ENCODE data around the gene TNFAIP8L1.

Gene TNFAIP8L1

DNA sequence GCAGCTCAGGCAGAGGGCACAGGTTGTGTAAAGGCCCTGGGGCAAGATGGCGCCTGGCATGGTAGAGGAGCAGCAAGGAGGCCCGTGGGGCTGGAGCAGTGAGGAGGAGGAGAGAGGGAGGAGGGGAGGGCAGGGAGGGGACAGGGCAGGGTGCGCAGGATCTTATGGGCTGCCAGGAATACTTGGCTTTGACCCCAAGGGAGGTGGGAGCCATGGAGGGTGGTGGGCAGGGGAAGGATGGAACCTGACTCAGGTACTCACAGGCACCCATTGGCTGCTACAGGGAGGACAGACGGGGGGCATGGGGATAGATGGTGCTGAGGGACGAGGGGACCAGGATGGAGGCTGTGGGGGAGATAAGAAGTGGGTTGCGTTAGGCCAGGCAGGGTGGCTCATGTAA is 3.3 kb downstream of the TNFAIP8L1 start:
- TF ChIP-seq, protein P1, sequence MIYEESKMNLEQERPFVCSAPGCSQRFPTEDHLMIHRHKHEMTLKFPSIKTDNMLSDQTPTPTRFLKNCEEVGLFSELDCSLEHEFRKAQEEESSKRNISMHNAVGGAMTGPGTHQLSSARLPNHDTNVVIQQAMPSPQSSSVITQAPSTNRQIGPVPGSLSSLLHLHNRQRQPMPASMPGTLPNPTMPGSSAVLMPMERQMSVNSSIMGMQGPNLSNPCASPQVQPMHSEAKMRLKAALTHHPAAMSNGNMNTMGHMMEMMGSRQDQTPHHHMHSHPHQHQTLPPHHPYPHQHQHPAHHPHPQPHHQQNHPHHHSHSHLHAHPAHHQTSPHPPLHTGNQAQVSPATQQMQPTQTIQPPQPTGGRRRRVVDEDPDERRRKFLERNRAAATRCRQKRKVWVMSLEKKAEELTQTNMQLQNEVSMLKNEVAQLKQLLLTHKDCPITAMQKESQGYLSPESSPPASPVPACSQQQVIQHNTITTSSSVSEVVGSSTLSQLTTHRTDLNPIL (CRISPR knock-in tag; IDR thresholded peaks at IDR 0.05; ENCODE audit: low read depth), result no peak
- TF ChIP-seq, protein P2, sequence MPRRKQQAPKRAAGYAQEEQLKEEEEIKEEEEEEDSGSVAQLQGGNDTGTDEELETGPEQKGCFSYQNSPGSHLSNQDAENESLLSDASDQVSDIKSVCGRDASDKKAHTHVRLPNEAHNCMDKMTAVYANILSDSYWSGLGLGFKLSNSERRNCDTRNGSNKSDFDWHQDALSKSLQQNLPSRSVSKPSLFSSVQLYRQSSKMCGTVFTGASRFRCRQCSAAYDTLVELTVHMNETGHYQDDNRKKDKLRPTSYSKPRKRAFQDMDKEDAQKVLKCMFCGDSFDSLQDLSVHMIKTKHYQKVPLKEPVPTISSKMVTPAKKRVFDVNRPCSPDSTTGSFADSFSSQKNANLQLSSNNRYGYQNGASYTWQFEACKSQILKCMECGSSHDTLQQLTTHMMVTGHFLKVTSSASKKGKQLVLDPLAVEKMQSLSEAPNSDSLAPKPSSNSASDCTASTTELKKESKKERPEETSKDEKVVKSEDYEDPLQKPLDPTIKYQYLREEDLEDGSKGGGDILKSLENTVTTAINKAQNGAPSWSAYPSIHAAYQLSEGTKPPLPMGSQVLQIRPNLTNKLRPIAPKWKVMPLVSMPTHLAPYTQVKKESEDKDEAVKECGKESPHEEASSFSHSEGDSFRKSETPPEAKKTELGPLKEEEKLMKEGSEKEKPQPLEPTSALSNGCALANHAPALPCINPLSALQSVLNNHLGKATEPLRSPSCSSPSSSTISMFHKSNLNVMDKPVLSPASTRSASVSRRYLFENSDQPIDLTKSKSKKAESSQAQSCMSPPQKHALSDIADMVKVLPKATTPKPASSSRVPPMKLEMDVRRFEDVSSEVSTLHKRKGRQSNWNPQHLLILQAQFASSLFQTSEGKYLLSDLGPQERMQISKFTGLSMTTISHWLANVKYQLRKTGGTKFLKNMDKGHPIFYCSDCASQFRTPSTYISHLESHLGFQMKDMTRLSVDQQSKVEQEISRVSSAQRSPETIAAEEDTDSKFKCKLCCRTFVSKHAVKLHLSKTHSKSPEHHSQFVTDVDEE (CRISPR knock-in tag; IDR thresholded peaks at IDR 0.05), result no peak
- TF ChIP-seq ZNF70 (CRISPR knock-in tag; IDR thresholded peaks at IDR 0.05) (no peak), ZNF8 (CRISPR knock-in tag; IDR thresholded peaks at IDR 0.05) (no peak), OSR1 (CRISPR knock-in tag; IDR thresholded peaks at IDR 0.05) (no peak), ARNTL (CRISPR knock-in tag; IDR thresholded peaks at IDR 0.05; ENCODE audit: borderline replicate concordance, low read depth) (no peak), BACH2 (CRISPR knock-in tag; IDR thresholded peaks at IDR 0.05; ENCODE audit: borderline replicate concordance) (no peak), ZC3H10 (CRISPR knock-in tag; IDR thresholded peaks at IDR 0.05) (no peak), TCF4 (CRISPR knock-in tag; IDR thresholded peaks at IDR 0.05; ENCODE audit: borderline replicate concordance) (no peak)
- TF ChIP-seq, protein P3, sequence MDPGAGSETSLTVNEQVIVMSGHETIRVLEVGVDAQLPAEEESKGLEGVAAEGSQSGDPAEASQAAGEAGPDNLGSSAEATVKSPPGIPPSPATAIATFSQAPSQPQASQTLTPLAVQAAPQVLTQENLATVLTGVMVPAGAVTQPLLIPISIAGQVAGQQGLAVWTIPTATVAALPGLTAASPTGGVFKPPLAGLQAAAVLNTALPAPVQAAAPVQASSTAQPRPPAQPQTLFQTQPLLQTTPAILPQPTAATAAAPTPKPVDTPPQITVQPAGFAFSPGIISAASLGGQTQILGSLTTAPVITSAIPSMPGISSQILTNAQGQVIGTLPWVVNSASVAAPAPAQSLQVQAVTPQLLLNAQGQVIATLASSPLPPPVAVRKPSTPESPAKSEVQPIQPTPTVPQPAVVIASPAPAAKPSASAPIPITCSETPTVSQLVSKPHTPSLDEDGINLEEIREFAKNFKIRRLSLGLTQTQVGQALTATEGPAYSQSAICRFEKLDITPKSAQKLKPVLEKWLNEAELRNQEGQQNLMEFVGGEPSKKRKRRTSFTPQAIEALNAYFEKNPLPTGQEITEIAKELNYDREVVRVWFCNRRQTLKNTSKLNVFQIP (CRISPR knock-in tag; IDR thresholded peaks at IDR 0.05; ENCODE audit: borderline replicate concordance, low read depth), result no peak
- TF ChIP-seq, protein P4, sequence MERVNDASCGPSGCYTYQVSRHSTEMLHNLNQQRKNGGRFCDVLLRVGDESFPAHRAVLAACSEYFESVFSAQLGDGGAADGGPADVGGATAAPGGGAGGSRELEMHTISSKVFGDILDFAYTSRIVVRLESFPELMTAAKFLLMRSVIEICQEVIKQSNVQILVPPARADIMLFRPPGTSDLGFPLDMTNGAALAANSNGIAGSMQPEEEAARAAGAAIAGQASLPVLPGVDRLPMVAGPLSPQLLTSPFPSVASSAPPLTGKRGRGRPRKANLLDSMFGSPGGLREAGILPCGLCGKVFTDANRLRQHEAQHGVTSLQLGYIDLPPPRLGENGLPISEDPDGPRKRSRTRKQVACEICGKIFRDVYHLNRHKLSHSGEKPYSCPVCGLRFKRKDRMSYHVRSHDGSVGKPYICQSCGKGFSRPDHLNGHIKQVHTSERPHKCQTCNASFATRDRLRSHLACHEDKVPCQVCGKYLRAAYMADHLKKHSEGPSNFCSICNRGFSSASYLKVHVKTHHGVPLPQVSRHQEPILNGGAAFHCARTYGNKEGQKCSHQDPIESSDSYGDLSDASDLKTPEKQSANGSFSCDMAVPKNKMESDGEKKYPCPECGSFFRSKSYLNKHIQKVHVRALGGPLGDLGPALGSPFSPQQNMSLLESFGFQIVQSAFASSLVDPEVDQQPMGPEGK (CRISPR knock-in tag; IDR thresholded peaks at IDR 0.05; ENCODE audit: borderline replicate concordance), result no peak

DNA sequence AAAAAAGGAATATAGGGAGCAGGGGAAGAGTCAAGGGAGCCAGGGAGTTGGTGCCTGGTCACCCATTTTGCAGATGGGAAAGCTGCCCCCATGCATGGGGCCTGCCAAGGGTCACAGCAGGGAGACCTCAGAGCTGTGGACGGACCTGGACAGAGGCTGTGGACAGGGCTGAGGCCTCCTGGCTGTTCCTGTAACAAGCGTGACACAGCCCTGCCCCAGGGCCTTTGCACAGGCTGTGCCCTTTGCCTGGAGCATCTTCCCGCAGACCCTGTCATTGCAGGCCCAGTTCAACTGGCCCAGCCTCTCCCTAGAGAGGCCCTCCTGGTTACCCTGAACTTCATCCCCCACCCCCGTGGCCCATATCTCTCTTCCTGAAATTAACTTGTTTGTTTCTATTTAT is 6.4 kb downstream of the TNFAIP8L1 start:
- no peak for ATAC-seq
- TF ChIP-seq ZFP30 (CRISPR knock-in tag; IDR thresholded peaks at IDR 0.05) (no peak), ESRRG (CRISPR knock-in tag; IDR thresholded peaks at IDR 0.05) (no peak), RARB (CRISPR knock-in tag; IDR thresholded peaks at IDR 0.05) (no peak), ZNF8 (CRISPR knock-in tag; IDR thresholded peaks at IDR 0.05) (no peak), ZNF70 (CRISPR knock-in tag; IDR thresholded peaks at IDR 0.05) (no peak), GLIS3 (CRISPR knock-in tag; IDR thresholded peaks at IDR 0.05) (no peak), OSR1 (CRISPR knock-in tag; IDR thresholded peaks at IDR 0.05) (no peak), ISL1 (CRISPR knock-in tag; IDR thresholded peaks at IDR 0.05) (no peak), TOX (CRISPR knock-in tag; IDR thresholded peaks at IDR 0.05; ENCODE audit: borderline replicate concordance) (no peak), ZFP3 (CRISPR knock-in tag; IDR thresholded peaks at IDR 0.05) (no peak), PPARA (CRISPR knock-in tag; IDR thresholded peaks at IDR 0.05; ENCODE audit: borderline replicate concordance) (no peak), ZNF565 (CRISPR knock-in tag; conservative IDR thresholded peaks at IDR 0.05; ENCODE audit: low read depth) (no peak), ARNTL (CRISPR knock-in tag; IDR thresholded peaks at IDR 0.05; ENCODE audit: borderline replicate concordance, low read depth) (no peak), ZC3H10 (CRISPR knock-in tag; IDR thresholded peaks at IDR 0.05) (no peak)
- TF ChIP-seq, protein P4 (CRISPR knock-in tag; IDR thresholded peaks at IDR 0.05; ENCODE audit: borderline replicate concordance), result no peak
- TF ChIP-seq, protein P3 (CRISPR knock-in tag; IDR thresholded peaks at IDR 0.05; ENCODE audit: borderline replicate concordance, low read depth), result no peak
- TF ChIP-seq, protein P5, sequence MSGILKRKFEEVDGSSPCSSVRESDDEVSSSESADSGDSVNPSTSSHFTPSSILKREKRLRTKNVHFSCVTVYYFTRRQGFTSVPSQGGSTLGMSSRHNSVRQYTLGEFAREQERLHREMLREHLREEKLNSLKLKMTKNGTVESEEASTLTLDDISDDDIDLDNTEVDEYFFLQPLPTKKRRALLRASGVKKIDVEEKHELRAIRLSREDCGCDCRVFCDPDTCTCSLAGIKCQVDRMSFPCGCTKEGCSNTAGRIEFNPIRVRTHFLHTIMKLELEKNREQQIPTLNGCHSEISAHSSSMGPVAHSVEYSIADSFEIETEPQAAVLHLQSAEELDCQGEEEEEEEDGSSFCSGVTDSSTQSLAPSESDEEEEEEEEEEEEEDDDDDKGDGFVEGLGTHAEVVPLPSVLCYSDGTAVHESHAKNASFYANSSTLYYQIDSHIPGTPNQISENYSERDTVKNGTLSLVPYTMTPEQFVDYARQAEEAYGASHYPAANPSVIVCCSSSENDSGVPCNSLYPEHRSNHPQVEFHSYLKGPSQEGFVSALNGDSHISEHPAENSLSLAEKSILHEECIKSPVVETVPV (CRISPR knock-in tag; IDR thresholded peaks at IDR 0.05), result no peak

More for the DNA sequence above, 3.3 kb downstream of the TNFAIP8L1 start:
- ATAC-seq, result no peak

All from SK-N-SH treated with all-trans-retinoic acid at 6 μM for 48 hours (cell line).